Liver (tissue), 9 donors: ENCODE results near the gene GTPBP1. TPM values are rescaled to one million over a fixed set of nuclear protein-coding genes. Genes with fewer than 3 reads are reported as not detected.

Experiments used
- DNase-seq: peaks from one replicate; pipeline ENCODE4 v3.0.0-alpha.2; 2017; ENCODE audit warnings: low spot score
- H3K27ac ChIP-seq, 2 donors: one replicate each; pipeline ENCODE4 v1.7.0; 2013; ENCODE audit warnings: inconsistent platforms in 2 of 2, low read length in 2 of 2, control low read depth in 1 of 2, low read depth in 1 of 2, mild to moderate bottlenecking in 1 of 2
- H3K27me3 ChIP-seq, 4 donors: one replicate each; pipeline versions ENCODE4 v1.6.1 to v1.7.0; 2013; ENCODE audit warnings: low read length in 3 of 4, inconsistent platforms in 1 of 4, mild to moderate bottlenecking in 1 of 4, moderate library complexity in 1 of 4; ENCODE audit not compliant: control insufficient read depth in 4 of 4, insufficient read depth in 4 of 4
- H3K36me3 ChIP-seq, 4 donors: one replicate each; pipeline versions ENCODE4 v1.6.1 to v1.7.0; 2013; ENCODE audit warnings: low read length in 3 of 4, mild to moderate bottlenecking in 3 of 4, low read depth in 1 of 4, moderate library complexity in 1 of 4; ENCODE audit not compliant: control insufficient read depth in 4 of 4, insufficient read depth in 3 of 4
- H3K4me1 ChIP-seq, 4 donors: one replicate each; pipeline versions ENCODE4 v1.6.1 to v1.7.0; 2013; ENCODE audit warnings: low read length in 3 of 4, mild to moderate bottlenecking in 3 of 4, moderate library complexity in 1 of 4; ENCODE audit not compliant: control insufficient read depth in 4 of 4, insufficient read depth in 4 of 4
- H3K4me3 ChIP-seq, 3 donors: one replicate each; pipeline versions ENCODE4 v1.6.1 to v1.7.0; 2013; ENCODE audit warnings: low read length in 3 of 3, control low read depth in 1 of 3, low read depth in 1 of 3, mild to moderate bottlenecking in 1 of 3
- H3K9ac ChIP-seq, 2 donors: one replicate each; pipeline ENCODE4 v1.7.0; 2013; ENCODE audit warnings: low read length in 2 of 2, mild to moderate bottlenecking in 2 of 2, moderate library complexity in 2 of 2, control low read depth in 1 of 2, low read depth in 1 of 2
- H3K9me3 ChIP-seq, 4 donors: one replicate each; pipeline versions ENCODE4 v1.6.1 to v1.7.0; 2013; ENCODE audit warnings: low read length in 3 of 4; ENCODE audit not compliant: control insufficient read depth in 4 of 4
- ATF3 ChIP-seq: IDR thresholded peaks from 2 replicates; pipeline ENCODE4 v1.6.1; 2016; ENCODE audit warnings: antibody characterized with exemption
- CTCF ChIP-seq: fragments of 150-350 bp; IDR thresholded peaks from 2 replicates; pipeline ENCODE4 v1.5.1; 2017; ENCODE audit warnings: improper control_type of control experiment, low read depth, low read length; ENCODE audit not compliant: missing input control
- EGR1 ChIP-seq, 2 donors: IDR thresholded peaks; 2 replicates each; pipeline ENCODE4 v1.6.1; 2016 to 2018; ENCODE audit warnings: antibody characterized with exemption in 2 of 2, low read depth in 2 of 2
- FOXA1 ChIP-seq: IDR thresholded peaks from 2 replicates; pipeline ENCODE4 v1.6.1; 2016; ENCODE audit warnings: antibody characterized with exemption
- GABPA ChIP-seq, 2 donors: IDR thresholded peaks in 1 of 2; conservative IDR thresholded peaks in 1 of 2; 2 replicates each; pipeline ENCODE4 v1.6.1; 2016; ENCODE audit warnings: antibody characterized with exemption in 2 of 2, mild to moderate bottlenecking in 1 of 2, moderate library complexity in 1 of 2
- HNF4A ChIP-seq, 2 donors: conservative IDR thresholded peaks; 2 replicates each; pipeline ENCODE4 v1.6.1; 2016; ENCODE audit warnings: antibody characterized with exemption in 2 of 2, mild to moderate bottlenecking in 2 of 2
- HNF4G ChIP-seq: IDR thresholded peaks from 2 replicates; pipeline ENCODE4 v1.6.1; 2016; ENCODE audit warnings: antibody characterized with exemption
- JUND ChIP-seq, 2 donors: IDR thresholded peaks; 2 replicates each; pipeline ENCODE4 v1.6.1; 2016; ENCODE audit warnings: antibody characterized with exemption in 2 of 2
- NR2F2 ChIP-seq: IDR thresholded peaks from 2 replicates; pipeline ENCODE4 v1.6.1; 2016; ENCODE audit warnings: antibody characterized with exemption
- RAD21 ChIP-seq, 2 donors: IDR thresholded peaks; 2 replicates each; pipeline ENCODE4 v1.6.1; 2016; ENCODE audit warnings: antibody characterized with exemption in 2 of 2, mild to moderate bottlenecking in 2 of 2
- REST ChIP-seq: IDR thresholded peaks from 2 replicates; pipeline ENCODE4 v1.6.1; 2016; ENCODE audit warnings: antibody characterized with exemption, mild to moderate bottlenecking
- RXRA ChIP-seq, 2 donors: IDR thresholded peaks; 2 replicates each; pipeline ENCODE4 v1.6.1; 2017 to 2018; ENCODE audit warnings: antibody characterized with exemption in 2 of 2, mild to moderate bottlenecking in 1 of 2
- SP1 ChIP-seq: IDR thresholded peaks from 2 replicates; pipeline ENCODE4 v1.6.1; 2018; ENCODE audit warnings: antibody characterized with exemption, mild to moderate bottlenecking
- YY1 ChIP-seq: IDR thresholded peaks from 2 replicates; pipeline ENCODE4 v1.6.1; 2016; ENCODE audit warnings: antibody characterized with exemption, mild to moderate bottlenecking
- ZBTB33 ChIP-seq: IDR thresholded peaks from 2 replicates; pipeline ENCODE4 v1.6.1; 2016; ENCODE audit warnings: antibody characterized with exemption
- WGBS: extraction: QIAGEN DNeasy Blood & Tissue Kit; methylation state at CpG from one replicate; pipeline ENCODE4 v1.1.7; 2013; 5-methylcytosine and 5-hydroxymethylcytosine counted together
- polyA plus RNA-seq, 2 donors: library from polyadenylated mRNA; stranded (reverse) in 1 of 2; unstranded in 1 of 2; fragments of 200-250 nt in 1 of 2; fragments of >200 nt in 1 of 2; fragmentation: Nextera tagmentation in 1 of 2; extraction: Ambion mirVana in 1 of 2; gene quantifications; one replicate each; pipeline versions ENCODE4 v1.2.1 to v1.2.3, GENCODE V29; 2013 to 2015
- total RNA-seq, 2 donors: library from RNA; depleted of rRNA; stranded (reverse); fragments of >200 nt; gene quantifications; one replicate each; pipeline ENCODE4 v1.2.3, GENCODE V29; 2014
- donor health status: healthy.
- donor health status: healthy.
- donor health status: healthy.
- donor health status: healthy.
- donor health status: healthy.

Gene GTPBP1
- total and polyA plus RNA-seq, 4 donors: 5.3 to 56.3 (median 16.1) TPM

GRCh38 chr22:38706101-38706900 is 557 bp downstream of the GTPBP1 start:
- Histone ChIP-seq H3K27ac (peak overlapping the region; percentile 94), H3K36me3 (peaks cover 0 to 6% (median 3%) of the 10 kb centered on the region in 4 donors), H3K27me3 (no peaks in the 10 kb centered on the region), H3K9me3 (no peaks in the 10 kb centered on the region), H3K9ac (peak overlapping the region; percentile 77 to 83), H3K4me3 (peak overlapping the region; percentile 75 to 93 (median 93)), H3K4me1 (peaks cover 0 to 33% (median 19%) of the 10 kb centered on the region in 4 donors)
- under 1% methylated on average over 80 of the region's 80 CpGs for WGBS
- TF ChIP-seq YY1 (peak; percentile 42), CTCF (no peak)
- DNase-seq: peak; percentile 62

GRCh38 chr22:38706901-38707195 is 1.1 kb downstream of the GTPBP1 start:
- H3K4me1 ChIP-seq: peaks cover 0 to 29% (median 18%) of the 10 kb centered on the region in 4 donors
- H3K4me3 ChIP-seq: peak overlapping the region; percentile 75 to 93 (median 93)
- 8% methylated on average over 4 of the region's 4 CpGs for WGBS

More at GRCh38 chr22:38706901-38707195, 1.1 kb downstream of the GTPBP1 start:
- Histone ChIP-seq H3K9me3 (no peaks in the 10 kb centered on the region), H3K27me3 (no peaks in the 10 kb centered on the region), H3K27ac (peak overlapping the region; percentile 94), H3K9ac (peak overlapping the region; percentile 77 to 83), H3K36me3 (peaks cover 0 to 6% (median 3%) of the 10 kb centered on the region in 4 donors)
- no peak for DNase-seq
- TF ChIP-seq HNF4G (no peak), NR2F2 (no peak), HNF4A (conservative IDR thresholded peaks at IDR 0.05) (no peak), YY1 (no peak), RXRA (IDR thresholded peaks at IDR 0.05) (no peak), SP1 (no peak), ZBTB33 (no peak), EGR1 (IDR thresholded peaks at IDR 0.05; ENCODE audit: low read depth in 2 of 2) (no peak), FOXA1 (no peak), GABPA (IDR thresholded peaks at IDR 0.05 in 1 of 2, conservative IDR thresholded peaks at IDR 0.05 in 1 of 2) (no peak), REST (no peak), RAD21 (IDR thresholded peaks at IDR 0.05) (no peak), JUND (IDR thresholded peaks at IDR 0.05) (no peak), ATF3 (no peak)
